ENCODE data around the gene CR1. TPM values are rescaled to one million over a fixed set of nuclear protein-coding genes. Genes with fewer than 3 reads are reported as not detected.

CR1 gene
- total and polyA plus RNA-seq, 9 of the 15 experiments (the other 6 are each of a cell fraction or from before 2014, with no cell fraction given) = 0.07 to 0.47 (median 0.18) TPM

DNA sequence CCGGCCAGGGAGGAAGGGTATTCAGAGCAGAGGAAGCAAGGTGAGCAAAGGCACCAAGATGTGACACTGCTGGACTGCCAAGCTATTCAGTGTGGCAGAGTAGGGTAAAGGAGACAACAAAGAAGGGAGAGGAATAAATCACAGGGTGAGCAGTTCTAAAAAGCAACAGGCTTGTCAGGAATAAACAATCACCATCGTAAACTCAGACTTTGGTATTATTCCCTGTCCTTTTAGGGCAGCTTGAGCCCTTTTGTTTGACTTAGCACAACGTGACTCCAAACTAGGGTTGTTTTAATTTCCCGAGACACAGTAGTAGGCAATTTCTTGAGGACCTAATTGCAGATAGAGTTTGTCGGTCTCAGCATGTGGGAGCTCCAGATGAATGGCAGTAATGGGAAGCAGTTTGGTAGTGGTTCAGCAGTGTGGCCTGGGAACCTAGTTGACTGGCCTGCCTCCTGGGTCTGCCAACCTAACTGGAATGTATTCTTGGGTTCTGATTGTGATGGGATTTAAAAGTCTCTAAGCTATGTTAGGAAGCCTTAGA, 153.3 kb downstream of the CR1 start (continued):
- TF ChIP-seq, protein P1, sequence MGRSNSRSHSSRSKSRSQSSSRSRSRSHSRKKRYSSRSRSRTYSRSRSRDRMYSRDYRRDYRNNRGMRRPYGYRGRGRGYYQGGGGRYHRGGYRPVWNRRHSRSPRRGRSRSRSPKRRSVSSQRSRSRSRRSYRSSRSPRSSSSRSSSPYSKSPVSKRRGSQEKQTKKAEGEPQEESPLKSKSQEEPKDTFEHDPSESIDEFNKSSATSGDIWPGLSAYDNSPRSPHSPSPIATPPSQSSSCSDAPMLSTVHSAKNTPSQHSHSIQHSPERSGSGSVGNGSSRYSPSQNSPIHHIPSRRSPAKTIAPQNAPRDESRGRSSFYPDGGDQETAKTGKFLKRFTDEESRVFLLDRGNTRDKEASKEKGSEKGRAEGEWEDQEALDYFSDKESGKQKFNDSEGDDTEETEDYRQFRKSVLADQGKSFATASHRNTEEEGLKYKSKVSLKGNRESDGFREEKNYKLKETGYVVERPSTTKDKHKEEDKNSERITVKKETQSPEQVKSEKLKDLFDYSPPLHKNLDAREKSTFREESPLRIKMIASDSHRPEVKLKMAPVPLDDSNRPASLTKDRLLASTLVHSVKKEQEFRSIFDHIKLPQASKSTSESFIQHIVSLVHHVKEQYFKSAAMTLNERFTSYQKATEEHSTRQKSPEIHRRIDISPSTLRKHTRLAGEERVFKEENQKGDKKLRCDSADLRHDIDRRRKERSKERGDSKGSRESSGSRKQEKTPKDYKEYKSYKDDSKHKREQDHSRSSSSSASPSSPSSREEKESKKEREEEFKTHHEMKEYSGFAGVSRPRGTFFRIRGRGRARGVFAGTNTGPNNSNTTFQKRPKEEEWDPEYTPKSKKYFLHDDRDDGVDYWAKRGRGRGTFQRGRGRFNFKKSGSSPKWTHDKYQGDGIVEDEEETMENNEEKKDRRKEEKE (IDR thresholded peaks at IDR 0.05; ENCODE audit: borderline replicate concordance in 1 of 2, control insufficient read depth in 1 of 2, low read depth in 2 of 2, low read length in 1 of 2) = no peak
- TF ChIP-seq, protein P2, sequence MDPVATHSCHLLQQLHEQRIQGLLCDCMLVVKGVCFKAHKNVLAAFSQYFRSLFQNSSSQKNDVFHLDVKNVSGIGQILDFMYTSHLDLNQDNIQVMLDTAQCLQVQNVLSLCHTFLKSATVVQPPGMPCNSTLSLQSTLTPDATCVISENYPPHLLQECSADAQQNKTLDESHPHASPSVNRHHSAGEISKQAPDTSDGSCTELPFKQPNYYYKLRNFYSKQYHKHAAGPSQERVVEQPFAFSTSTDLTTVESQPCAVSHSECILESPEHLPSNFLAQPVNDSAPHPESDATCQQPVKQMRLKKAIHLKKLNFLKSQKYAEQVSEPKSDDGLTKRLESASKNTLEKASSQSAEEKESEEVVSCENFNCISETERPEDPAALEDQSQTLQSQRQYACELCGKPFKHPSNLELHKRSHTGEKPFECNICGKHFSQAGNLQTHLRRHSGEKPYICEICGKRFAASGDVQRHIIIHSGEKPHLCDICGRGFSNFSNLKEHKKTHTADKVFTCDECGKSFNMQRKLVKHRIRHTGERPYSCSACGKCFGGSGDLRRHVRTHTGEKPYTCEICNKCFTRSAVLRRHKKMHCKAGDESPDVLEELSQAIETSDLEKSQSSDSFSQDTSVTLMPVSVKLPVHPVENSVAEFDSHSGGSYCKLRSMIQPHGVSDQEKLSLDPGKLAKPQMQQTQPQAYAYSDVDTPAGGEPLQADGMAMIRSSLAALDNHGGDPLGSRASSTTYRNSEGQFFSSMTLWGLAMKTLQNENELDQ (CRISPR knock-in tag; IDR thresholded peaks at IDR 0.05; ENCODE audit: borderline replicate concordance) = no peak
- TF ChIP-seq, protein P3, sequence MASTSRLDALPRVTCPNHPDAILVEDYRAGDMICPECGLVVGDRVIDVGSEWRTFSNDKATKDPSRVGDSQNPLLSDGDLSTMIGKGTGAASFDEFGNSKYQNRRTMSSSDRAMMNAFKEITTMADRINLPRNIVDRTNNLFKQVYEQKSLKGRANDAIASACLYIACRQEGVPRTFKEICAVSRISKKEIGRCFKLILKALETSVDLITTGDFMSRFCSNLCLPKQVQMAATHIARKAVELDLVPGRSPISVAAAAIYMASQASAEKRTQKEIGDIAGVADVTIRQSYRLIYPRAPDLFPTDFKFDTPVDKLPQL (IDR thresholded peaks at IDR 0.05; ENCODE audit: extremely low read depth, insufficient read length) = no peak
- no peak for TF ChIP-seq CBX8 (IDR thresholded peaks at IDR 0.05; ENCODE audit: borderline replicate concordance, extremely low read depth, low read depth, low read length, poor library complexity, severe bottlenecking)
